ENCODE measurements around the gene GALNT14. TPM values are rescaled to one million over a fixed set of nuclear protein-coding genes. Genes with fewer than 3 reads are reported as not detected.

The GALNT14 gene
- total and polyA plus RNA-seq, 5 experiments from 2014 or later, result 0.36 TPM; not detected in 4

DNA sequence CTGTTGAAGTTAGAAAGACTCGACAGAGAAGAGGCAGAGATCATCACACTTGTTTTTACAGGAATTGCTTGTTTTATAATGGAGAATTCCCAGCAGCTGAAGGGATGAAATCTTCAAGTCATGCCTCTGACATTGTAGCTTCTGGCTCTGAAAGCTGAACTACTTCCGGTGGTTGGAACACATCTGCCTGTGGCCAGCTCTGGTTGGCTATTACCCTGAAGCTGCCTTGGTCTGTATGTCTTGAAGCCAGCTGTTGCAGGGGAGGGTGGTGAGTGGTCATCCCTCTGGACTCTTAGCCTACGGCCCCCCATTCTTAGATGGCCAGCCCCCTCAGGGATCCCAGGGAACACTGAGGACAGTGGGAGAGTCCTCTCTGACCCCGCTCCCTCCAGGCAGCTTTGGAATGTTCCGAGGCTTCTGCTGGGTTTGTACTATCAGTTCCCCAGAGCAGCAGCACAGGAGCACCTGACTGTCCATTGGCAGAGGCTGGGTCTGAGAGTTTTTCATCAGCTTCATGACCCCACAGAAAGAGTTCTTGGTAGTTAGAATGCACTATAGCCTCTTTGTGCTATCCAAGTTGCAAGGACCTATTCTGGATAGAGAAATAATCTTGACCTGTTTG, 243.6 kb downstream of the GALNT14 start:
- H3K9me3 Mint-ChIP-seq, result peaks cover 0 to 8% (median 0%) of the 10 kb centered on the region in 9 donors
- no peaks in the 10 kb centered on the region for H3K36me3 Mint-ChIP-seq
- ATAC-seq, result no peak

DNA sequence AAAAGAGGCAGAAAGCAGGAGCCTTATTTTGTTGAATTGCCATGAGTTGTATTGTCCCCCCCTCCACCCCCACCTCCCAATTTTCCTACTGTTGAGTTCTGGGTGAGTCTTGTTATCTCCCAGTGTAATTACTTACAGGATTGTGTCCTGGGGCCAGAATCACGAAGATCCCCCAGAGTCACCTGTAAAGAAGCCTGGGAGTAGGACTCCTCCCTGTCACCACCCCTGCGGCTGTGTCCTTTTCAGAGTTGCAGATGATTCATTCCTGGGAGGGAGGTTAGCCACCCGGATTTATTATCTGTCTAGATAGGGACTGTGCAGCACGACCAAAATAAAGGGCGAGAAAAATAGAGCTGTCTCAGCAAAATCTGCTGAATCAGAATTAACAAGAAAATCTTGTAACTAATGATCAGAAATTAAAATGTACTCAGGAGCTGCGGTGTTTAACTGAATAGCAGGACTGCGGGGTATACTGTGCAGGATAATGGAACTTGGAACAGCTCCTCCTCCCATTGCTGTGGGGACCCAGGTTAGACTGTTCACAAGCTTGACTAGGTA, 249.3 kb downstream of the GALNT14 start:
- no peak for ATAC-seq

More for the DNA sequence above, 243.6 kb downstream of the GALNT14 start:
- no peak for DNase-seq
- no peak overlapping the region for H3K27ac Mint-ChIP-seq
- no peaks in the 10 kb centered on the region for H3K4me1 Mint-ChIP-seq
- H3K4me3 Mint-ChIP-seq, result no peak overlapping the region
- POLR2A ChIA-PET, result no interaction called here
- H3K27me3 Mint-ChIP-seq, result peaks cover 0 to 28% (median 4%) of the 10 kb centered on the region in 5 donors

DNA sequence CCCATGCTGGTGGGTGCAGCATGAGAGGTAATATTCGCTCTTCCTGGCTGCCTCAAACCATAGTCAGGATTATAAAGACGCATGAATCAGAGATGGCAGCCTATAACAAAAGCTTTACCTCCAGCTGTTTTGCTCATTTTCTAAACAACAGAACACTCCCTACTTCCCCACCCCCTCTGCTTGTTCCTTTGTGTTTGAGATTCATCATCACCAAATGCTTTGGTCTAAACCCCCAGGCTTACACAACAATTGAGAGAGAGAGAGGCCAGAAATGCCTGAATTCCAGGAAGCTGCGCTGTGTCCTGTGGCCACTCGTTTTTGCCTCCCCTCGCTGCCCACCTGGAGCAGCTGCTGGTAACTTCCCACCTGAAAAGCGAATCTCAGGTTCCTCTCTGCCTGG, 252.2 kb downstream of the GALNT14 start:
- no peak for ATAC-seq
- no peak for DNase-seq
- Mint-ChIP-seq H3K27ac (no peak overlapping the region), H3K4me3 (no peak overlapping the region), H3K27me3 (peaks cover 2 to 26% (median 14%) of the 10 kb centered on the region in 5 donors), H3K36me3 (no peaks in the 10 kb centered on the region), H3K9me3 (peaks cover 0 to 4% (median 0%) of the 10 kb centered on the region in 9 donors), H3K4me1 (peaks cover 0 to 3% (median 0%) of the 10 kb centered on the region in 4 donors)
- POLR2A ChIA-PET, result no interaction called here

More for the DNA sequence above, 249.3 kb downstream of the GALNT14 start:
- DNase-seq, result no peak
- Mint-ChIP-seq H3K27me3 (peaks cover 0 to 23% (median 6%) of the 10 kb centered on the region in 5 donors), H3K4me1 (peaks cover 0 to 3% (median 0%) of the 10 kb centered on the region in 4 donors), H3K36me3 (no peaks in the 10 kb centered on the region), H3K27ac (no peak overlapping the region), H3K4me3 (no peak overlapping the region), H3K9me3 (peaks cover 0 to 4% (median 0%) of the 10 kb centered on the region in 9 donors)
- POLR2A ChIA-PET, result no interaction called here

DNA sequence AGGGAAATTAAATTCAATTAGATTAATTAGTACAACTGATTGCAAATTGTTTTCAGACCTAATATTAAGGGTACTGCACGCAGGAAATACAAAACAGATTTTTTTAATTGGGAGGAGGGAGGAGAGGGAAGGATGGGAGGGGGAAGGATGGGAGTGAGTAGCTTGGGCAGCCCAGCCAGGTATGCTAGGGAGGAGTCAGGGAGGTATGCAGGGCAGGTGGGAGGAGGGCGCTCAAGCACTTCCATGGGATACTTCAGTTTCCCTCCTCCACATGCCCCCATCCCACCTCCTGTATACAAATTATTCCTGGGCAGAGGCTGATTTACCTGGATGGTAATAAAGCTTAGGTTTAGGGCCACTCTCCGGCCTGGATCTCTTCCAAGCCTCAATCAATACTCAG, 254.4 kb downstream of the GALNT14 start:
- no peaks in the 10 kb centered on the region for H3K36me3 Mint-ChIP-seq
- no peak overlapping the region for H3K4me3 Mint-ChIP-seq
- peaks cover 0 to 3% (median 0%) of the 10 kb centered on the region in 4 donors for H3K4me1 Mint-ChIP-seq
- DNase-seq (no peak), ATAC-seq (no peak)
- H3K9me3 Mint-ChIP-seq, result peaks cover 0 to 4% (median 0%) of the 10 kb centered on the region in 9 donors
- POLR2A ChIA-PET, result no interaction called here
- peaks cover 4 to 28% (median 19%) of the 10 kb centered on the region in 5 donors for H3K27me3 Mint-ChIP-seq
- peak overlapping the region in 1 of 10 donors; percentile 34 for H3K27ac Mint-ChIP-seq

DNA sequence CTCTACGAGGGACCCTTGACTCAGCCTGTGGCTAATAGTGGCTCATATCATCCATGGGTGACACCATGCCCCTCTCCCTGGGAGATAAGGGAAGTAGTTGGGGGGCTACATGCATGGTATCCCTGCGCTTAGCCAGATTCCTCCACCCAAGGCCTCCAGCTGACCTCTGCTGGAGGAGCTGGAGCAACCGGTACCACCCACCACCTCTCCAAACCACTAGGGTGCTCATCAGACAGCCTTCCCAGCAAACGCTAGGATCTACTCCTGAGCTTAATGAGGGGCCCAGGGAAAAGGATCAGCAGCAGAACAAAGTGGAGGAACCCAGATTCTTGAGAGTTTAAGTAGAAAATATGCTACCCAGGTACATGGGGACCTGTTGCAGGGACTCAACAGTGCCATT, 255.1 kb downstream of the GALNT14 start:
- H3K27ac Mint-ChIP-seq, result peak overlapping the region in 1 of 10 donors; percentile 30
- DNase-seq (no peak), ATAC-seq (no peak)
- H3K4me3 Mint-ChIP-seq, result no peak overlapping the region
- H3K9me3 Mint-ChIP-seq, result peaks cover 0 to 4% (median 0%) of the 10 kb centered on the region in 9 donors
- POLR2A ChIA-PET, result no interaction called here
- no peaks in the 10 kb centered on the region for H3K36me3 Mint-ChIP-seq
- H3K27me3 Mint-ChIP-seq, result peaks cover 2 to 30% (median 15%) of the 10 kb centered on the region in 5 donors
- H3K4me1 Mint-ChIP-seq, result peaks cover 0 to 3% (median 0%) of the 10 kb centered on the region in 4 donors

DNA sequence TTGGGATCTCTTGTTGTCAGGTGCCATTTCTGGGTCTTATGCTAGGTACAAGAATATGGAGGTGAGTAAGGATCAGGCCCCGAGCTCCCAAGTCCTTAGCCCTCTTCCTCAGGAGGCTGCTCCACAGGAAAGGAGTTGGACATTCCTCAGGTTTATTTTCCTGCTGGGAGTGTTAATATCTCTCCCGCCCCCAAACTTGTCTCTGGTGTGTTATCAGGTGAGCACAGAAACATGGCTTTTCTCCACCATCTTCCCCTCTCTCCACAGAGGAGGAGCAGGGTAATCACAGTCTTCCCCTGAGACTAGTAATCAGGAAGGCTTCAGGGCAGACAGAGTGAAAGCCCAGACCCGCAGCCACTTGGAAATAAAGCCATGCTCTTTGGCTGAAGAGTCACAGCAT, 257.7 kb downstream of the GALNT14 start:
- Mint-ChIP-seq H3K9me3 (peaks cover 0 to 4% (median 0%) of the 10 kb centered on the region in 9 donors), H3K27ac (no peak overlapping the region), H3K27me3 (peaks cover 2 to 36% (median 11%) of the 10 kb centered on the region in 5 donors), H3K36me3 (no peaks in the 10 kb centered on the region), H3K4me1 (peaks cover 0 to 3% (median 0%) of the 10 kb centered on the region in 4 donors), H3K4me3 (no peak overlapping the region)
- DNase-seq (no peak), ATAC-seq (no peak)
- POLR2A ChIA-PET, result no interaction called here

DNA sequence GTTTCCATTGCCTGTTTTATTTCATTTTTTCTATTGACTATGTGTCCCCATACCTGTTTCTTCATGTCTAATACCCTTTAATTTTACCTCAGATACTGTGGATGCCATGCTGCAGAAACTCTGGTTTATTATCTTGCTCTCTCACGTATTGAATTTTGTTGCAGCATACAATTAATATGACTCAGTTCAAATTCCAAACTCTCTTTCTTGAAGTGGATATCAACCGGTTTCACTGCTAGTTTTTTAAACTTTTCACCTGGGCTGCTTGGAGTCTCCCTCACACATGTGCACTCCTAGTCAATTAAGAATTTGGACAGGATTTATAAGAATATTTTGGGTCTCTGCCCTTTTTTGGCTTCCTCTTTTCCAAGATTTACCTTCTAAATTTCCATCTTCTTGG, 260.4 kb downstream of the GALNT14 start:
- no peak for ATAC-seq
- Mint-ChIP-seq H3K27ac (no peak overlapping the region), H3K27me3 (peaks cover 7 to 43% (median 9%) of the 10 kb centered on the region in 5 donors), H3K36me3 (no peaks in the 10 kb centered on the region), H3K4me1 (no peaks in the 10 kb centered on the region), H3K4me3 (no peak overlapping the region), H3K9me3 (peaks cover 0 to 15% (median 4%) of the 10 kb centered on the region in 9 donors)
- POLR2A ChIA-PET, result no interaction called here
- DNase-seq, result no peak

DNA sequence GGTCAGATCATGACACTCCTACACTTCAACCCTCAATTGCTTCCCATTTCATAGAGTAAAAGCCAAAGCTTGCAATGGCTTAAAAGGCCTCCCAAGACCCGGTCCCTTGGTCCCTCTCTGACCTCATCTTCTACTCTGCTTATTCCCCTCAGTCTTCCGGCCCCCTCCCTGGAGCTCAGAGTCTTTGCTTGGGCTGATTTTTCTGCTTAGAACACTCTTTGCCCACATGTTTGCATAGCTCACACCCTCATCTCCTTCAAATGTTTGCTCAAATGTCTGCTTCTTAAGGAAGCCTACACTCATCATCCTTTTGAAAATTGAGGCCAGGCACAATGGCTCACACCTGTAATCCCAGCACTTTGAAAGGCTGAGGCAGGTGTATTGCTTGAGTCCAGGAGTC, 265.4 kb downstream of the GALNT14 start:
- H3K9me3 Mint-ChIP-seq, result peaks cover 0 to 15% (median 4%) of the 10 kb centered on the region in 9 donors
- POLR2A ChIA-PET, result no interaction called here
- ATAC-seq (no peak), DNase-seq (no peak)
- no peaks in the 10 kb centered on the region for H3K4me1 Mint-ChIP-seq
- no peak overlapping the region for H3K4me3 Mint-ChIP-seq
- H3K27ac Mint-ChIP-seq, result no peak overlapping the region
- H3K36me3 Mint-ChIP-seq, result no peaks in the 10 kb centered on the region
- peaks cover 4 to 10% (median 8%) of the 10 kb centered on the region in 5 donors for H3K27me3 Mint-ChIP-seq

DNA sequence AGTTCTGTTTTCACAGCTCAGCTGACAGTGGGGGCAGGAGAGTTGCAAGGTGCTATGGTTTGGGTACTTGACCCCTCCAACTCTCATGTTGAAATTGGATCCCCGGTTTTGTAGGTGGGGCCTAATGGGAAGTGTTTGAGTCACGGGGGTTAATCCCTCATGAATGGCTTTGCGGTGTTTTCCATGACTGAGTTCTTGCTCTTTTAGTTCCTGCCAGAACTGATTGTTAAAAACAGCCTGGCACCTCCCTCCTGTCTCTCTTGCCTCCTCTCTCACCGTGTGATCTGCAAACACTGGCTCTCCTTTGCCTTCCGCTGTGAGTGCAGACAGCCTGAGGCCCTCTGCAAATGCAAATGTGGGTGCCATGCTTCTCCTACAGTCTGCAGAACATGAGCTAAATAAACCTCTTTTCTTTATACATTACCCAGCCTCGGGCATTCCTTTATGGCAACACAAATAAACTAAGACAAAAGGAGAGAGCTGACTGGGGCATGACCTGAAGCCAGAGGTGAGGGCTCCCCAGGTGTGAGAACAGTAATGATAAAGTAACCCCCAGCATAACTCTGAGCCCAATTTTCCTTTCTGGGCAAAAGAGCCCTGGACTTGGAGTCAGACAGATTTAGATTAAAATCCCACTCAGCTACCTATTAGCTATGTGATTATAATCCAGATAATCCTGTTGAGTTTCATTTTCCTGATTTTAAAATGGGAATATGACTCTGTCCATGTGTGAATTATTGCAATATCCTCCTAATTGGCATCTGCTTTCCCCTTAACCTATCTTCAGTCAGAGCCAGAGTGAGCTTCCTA, 266.1 kb downstream of the GALNT14 start:
- H3K36me3 Mint-ChIP-seq, result no peaks in the 10 kb centered on the region
- H3K27ac Mint-ChIP-seq, result no peak overlapping the region
- H3K9me3 Mint-ChIP-seq, result peaks cover 0 to 13% (median 4%) of the 10 kb centered on the region in 9 donors
- H3K4me3 Mint-ChIP-seq, result no peak overlapping the region
- H3K27me3 Mint-ChIP-seq, result peaks cover 4 to 13% (median 9%) of the 10 kb centered on the region in 5 donors
- ATAC-seq, result no peak
- no peak for DNase-seq
- POLR2A ChIA-PET, result no interaction called here
- peaks cover 0 to under 1% (median under 1%) of the 10 kb centered on the region in 4 donors for H3K4me1 Mint-ChIP-seq

DNA sequence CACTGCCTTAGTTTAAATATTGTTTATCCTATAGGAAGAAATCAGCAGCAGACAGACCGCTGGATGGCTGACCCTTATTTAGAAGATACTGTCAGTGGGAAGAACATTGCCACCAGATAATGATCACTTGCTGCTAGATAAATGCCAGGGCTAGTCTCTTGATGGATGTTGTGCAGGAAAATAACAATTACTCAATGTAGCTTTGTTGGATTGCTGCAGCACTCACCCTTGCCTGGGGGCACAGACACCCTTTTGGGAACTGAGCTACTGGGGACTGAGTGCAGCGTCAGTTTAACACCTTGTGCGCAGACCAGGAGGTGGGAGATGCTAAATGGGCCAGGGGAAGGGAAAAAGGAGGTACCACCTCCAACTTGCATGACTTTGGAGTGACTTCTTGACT, 266.8 kb downstream of the GALNT14 start:
- Mint-ChIP-seq H3K4me3 (no peak overlapping the region), H3K36me3 (no peaks in the 10 kb centered on the region), H3K9me3 (peaks cover 0 to 13% (median 4%) of the 10 kb centered on the region in 9 donors), H3K4me1 (peaks cover under 1 to 7% (median 2%) of the 10 kb centered on the region in 4 donors), H3K27me3 (peaks cover 4 to 21% (median 11%) of the 10 kb centered on the region in 5 donors), H3K27ac (no peak overlapping the region)
- no peak for DNase-seq
- no peak for ATAC-seq
- POLR2A ChIA-PET, result no interaction called here

DNA sequence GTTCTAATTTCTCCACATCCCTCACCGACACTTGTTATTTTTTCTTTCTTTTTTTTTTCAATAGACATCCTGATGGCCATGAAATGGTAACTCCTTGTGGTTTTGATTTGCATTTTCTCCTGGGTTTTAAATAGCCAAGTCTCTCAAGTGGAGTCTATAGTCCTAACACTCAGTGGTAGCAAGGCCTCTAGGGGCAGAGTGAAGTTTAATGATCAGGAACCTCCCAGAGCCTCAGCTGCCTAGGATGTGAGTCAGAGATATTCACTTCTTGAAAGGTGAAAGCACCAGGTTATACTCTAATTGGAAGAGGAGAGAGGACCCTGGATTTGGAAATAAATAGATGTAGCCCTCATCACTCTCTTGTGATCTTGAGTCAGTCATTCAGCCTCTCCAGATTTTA, 268.3 kb downstream of the GALNT14 start:
- Mint-ChIP-seq H3K36me3 (no peaks in the 10 kb centered on the region), H3K27me3 (peaks cover 4 to 25% (median 11%) of the 10 kb centered on the region in 5 donors), H3K4me3 (no peak overlapping the region), H3K27ac (no peak overlapping the region), H3K9me3 (peaks cover 0 to 10% (median 4%) of the 10 kb centered on the region in 9 donors), H3K4me1 (peaks cover 5 to 15% (median 10%) of the 10 kb centered on the region in 4 donors)
- no peak for DNase-seq
- ATAC-seq, result no peak
- POLR2A ChIA-PET, result no interaction called here

DNA sequence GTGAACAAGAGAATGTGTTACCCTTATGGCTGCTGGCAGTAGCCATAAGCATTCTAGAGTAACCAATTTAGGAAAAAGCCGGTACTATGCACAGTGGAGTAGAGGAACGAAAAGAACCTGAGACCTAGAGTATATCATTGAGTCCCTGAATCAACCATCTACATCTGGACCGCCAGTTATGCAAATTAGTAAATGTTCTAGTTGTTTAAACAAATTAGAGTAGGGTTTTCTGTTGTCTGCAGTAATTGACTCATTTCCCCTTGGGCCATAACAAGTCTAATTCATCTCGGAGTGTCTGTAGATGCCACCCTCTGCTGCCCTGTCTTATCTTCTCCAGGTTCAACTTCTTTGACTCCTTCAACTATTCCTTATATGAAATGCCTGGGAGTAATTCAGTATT, 270.9 kb downstream of the GALNT14 start:
- POLR2A ChIA-PET, result no interaction called here
- Mint-ChIP-seq H3K27me3 (peaks cover 3 to 21% (median 6%) of the 10 kb centered on the region in 5 donors), H3K36me3 (no peaks in the 10 kb centered on the region), H3K27ac (no peak overlapping the region), H3K4me3 (no peak overlapping the region), H3K4me1 (peaks cover 5 to 15% (median 10%) of the 10 kb centered on the region in 4 donors), H3K9me3 (no peaks in the 10 kb centered on the region)
- ATAC-seq, result no peak
- DNase-seq, result no peak

DNA sequence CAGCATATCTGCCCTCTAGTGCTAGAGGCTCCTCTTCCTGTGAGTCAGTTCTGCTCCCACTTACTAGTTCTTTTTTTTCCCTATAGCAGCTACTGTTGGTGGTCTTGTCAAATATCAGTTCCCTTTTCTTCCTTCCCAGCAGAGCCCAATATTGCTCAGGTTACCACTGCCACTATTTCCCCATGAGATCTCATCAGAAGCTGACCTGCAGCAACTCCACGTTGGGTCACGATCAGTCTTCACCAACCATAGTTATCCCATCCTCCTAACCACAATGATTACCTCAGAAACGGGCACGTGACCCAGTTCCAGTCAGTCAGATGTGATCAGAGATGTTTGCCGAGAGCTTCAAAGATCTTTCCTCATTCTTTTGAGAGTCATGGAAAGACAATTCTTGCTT, 271.3 kb downstream of the GALNT14 start:
- H3K27ac Mint-ChIP-seq, result no peak overlapping the region
- peaks cover 3 to 21% (median 6%) of the 10 kb centered on the region in 5 donors for H3K27me3 Mint-ChIP-seq
- DNase-seq (no peak), ATAC-seq (no peak)
- POLR2A ChIA-PET, result no interaction called here
- H3K4me1 Mint-ChIP-seq, result peaks cover 5 to 15% (median 10%) of the 10 kb centered on the region in 4 donors
- H3K36me3 Mint-ChIP-seq, result no peaks in the 10 kb centered on the region
- H3K4me3 Mint-ChIP-seq, result no peak overlapping the region
- no peaks in the 10 kb centered on the region for H3K9me3 Mint-ChIP-seq
